ENCODE measurements around the gene ASS1.

ASS1 gene

GRCh38 chr9:130493476-130493875 lies 48.7 kb downstream of the ASS1 start:
- Histone ChIP-seq H3K4me2 (ENCODE audit: low read depth, low read length) (no peak overlapping the region), H3K79me2 (ENCODE audit: low read length) (no peaks in the 10 kb centered on the region), H3K9me3 (replicated peaks; ENCODE audit: insufficient read depth, low read length) (no peaks in the 10 kb centered on the region), H3K9me2 (replicated peaks; ENCODE audit: insufficient read depth, low read length) (no peaks in the 10 kb centered on the region), H4K20me1 (ENCODE audit: insufficient read depth, low read length) (no peaks in the 10 kb centered on the region), H3K36me3 (replicated peaks; ENCODE audit: insufficient read depth, low read length) (no peaks in the 10 kb centered on the region), H3K27me3 (replicated peaks; ENCODE audit: insufficient read depth, low read length) (peaks cover 28% of the 10 kb centered on the region), H3K4me1 (ENCODE audit: low read length) (no peaks in the 10 kb centered on the region), H3K9ac (ENCODE audit: low read length) (no peak overlapping the region), H3F3A (ENCODE audit: insufficient read depth, low read length) (no peaks in the 10 kb centered on the region), H3K27ac (ENCODE audit: low read length) (no peak overlapping the region), H3K4me3 (ENCODE audit: low read length) (no peak overlapping the region), H2AFZ (ENCODE audit: low read length) (no peak overlapping the region)
- no peak for DNase-seq
- TF ChIP-seq CTCF (IDR thresholded peaks at IDR 0.05; ENCODE audit: low read length) (no peak), EZH2phosphoT487 (IDR thresholded peaks at IDR 0.05; ENCODE audit: low read length) (no peak), EZH2 (optimal IDR thresholded peaks at IDR 0.05; ENCODE audit: low read depth, low read length) (no peak)

DNA sequence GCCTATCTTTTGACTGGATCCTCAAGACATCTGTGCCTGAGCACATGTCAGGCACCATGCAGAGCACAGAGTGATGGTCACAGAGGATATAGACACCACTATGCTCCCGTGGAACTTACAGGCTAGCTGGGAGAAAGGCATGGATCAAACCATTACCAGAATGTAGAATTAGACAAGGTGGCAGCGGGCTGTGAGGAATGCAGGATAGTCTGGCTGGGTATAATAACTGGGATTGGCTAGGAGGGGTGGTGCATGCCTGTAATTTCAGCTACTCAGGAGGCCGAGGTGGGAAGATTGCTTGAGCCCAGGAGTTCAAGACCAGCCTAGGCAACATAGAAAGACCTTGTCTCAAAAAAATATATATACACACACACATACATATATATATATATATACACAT lies 50.3 kb downstream of the ASS1 start:
- Histone ChIP-seq H2AFZ (ENCODE audit: low read length) (no peak overlapping the region), H3K36me3 (replicated peaks; ENCODE audit: insufficient read depth, low read length) (no peaks in the 10 kb centered on the region)

DNA sequence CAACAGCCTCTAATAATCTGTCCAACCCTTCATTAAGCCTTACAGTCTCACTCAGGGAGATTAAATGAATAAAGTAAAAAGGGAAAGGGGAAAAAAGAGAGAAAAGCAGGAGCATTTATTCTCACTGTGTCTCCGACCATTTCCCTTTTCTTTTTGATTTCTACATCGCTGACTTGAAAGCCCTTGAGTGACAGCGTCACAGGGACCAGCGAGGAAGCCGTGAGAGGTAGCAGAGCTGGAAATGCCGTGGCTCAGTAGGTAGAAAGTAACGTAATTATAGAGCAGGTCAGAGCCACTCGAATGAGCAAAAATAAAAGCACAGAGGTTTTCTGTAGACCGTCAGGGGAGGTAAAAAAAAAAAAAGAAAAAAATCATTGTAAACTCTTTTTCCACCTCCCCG lies 52.4 kb downstream of the ASS1 start:
- Histone ChIP-seq H3K4me3 (ENCODE audit: low read length) (no peak overlapping the region), H3K79me2 (ENCODE audit: low read length) (no peaks in the 10 kb centered on the region), H3F3A (ENCODE audit: insufficient read depth, low read length) (no peaks in the 10 kb centered on the region), H3K27ac (ENCODE audit: low read length) (no peak overlapping the region), H2AFZ (ENCODE audit: low read length) (no peak overlapping the region), H3K9me2 (replicated peaks; ENCODE audit: insufficient read depth, low read length) (no peaks in the 10 kb centered on the region), H3K4me2 (ENCODE audit: low read depth, low read length) (no peak overlapping the region), H3K36me3 (replicated peaks; ENCODE audit: insufficient read depth, low read length) (no peaks in the 10 kb centered on the region), H3K27me3 (replicated peaks; ENCODE audit: insufficient read depth, low read length) (peaks cover 41% of the 10 kb centered on the region), H4K20me1 (ENCODE audit: insufficient read depth, low read length) (no peaks in the 10 kb centered on the region), H3K4me1 (ENCODE audit: low read length) (no peaks in the 10 kb centered on the region), H3K9ac (ENCODE audit: low read length) (no peak overlapping the region), H3K9me3 (replicated peaks; ENCODE audit: insufficient read depth, low read length) (no peaks in the 10 kb centered on the region)
- TF ChIP-seq EZH2 (optimal IDR thresholded peaks at IDR 0.05; ENCODE audit: low read depth, low read length): no peak
- no peak for TF ChIP-seq CTCF (IDR thresholded peaks at IDR 0.05; ENCODE audit: low read length)
- TF ChIP-seq EZH2phosphoT487 (IDR thresholded peaks at IDR 0.05; ENCODE audit: low read length): no peak
- no peak for DNase-seq

More for the DNA sequence above, 50.3 kb downstream of the ASS1 start:
- peaks cover 35% of the 10 kb centered on the region for H3K27me3 ChIP-seq (replicated peaks; ENCODE audit: insufficient read depth, low read length)
- H3K4me2 ChIP-seq (ENCODE audit: low read depth, low read length): no peak overlapping the region
- H3K9ac ChIP-seq (ENCODE audit: low read length): no peak overlapping the region
- no peak overlapping the region for H3K4me3 ChIP-seq (ENCODE audit: low read length)
- H3K9me3 ChIP-seq (replicated peaks; ENCODE audit: insufficient read depth, low read length): no peaks in the 10 kb centered on the region
- H3K79me2 ChIP-seq (ENCODE audit: low read length): no peaks in the 10 kb centered on the region
- no peak overlapping the region for H3K27ac ChIP-seq (ENCODE audit: low read length)
- H3K4me1 ChIP-seq (ENCODE audit: low read length): no peaks in the 10 kb centered on the region
- no peaks in the 10 kb centered on the region for H4K20me1 ChIP-seq (ENCODE audit: insufficient read depth, low read length)
- DNase-seq: no peak
- no peak for TF ChIP-seq EZH2phosphoT487 (IDR thresholded peaks at IDR 0.05; ENCODE audit: low read length)
- TF ChIP-seq CTCF (IDR thresholded peaks at IDR 0.05; ENCODE audit: low read length): no peak
- no peak for TF ChIP-seq EZH2 (optimal IDR thresholded peaks at IDR 0.05; ENCODE audit: low read depth, low read length)
- no peaks in the 10 kb centered on the region for H3K9me2 ChIP-seq (replicated peaks; ENCODE audit: insufficient read depth, low read length)
- H3F3A ChIP-seq (ENCODE audit: insufficient read depth, low read length): no peaks in the 10 kb centered on the region

Data from MM.1S (cell line).